CD4-positive, alpha-beta T cell treated with Interleukin-17A for 4 hours (primary cell): ENCODE results near the gene BMF.
A peak's percentile ranks its signal among the peaks of the same experiment; 100 is the strongest.
"Not testable (repeated sequence)": the region's sequence is repeated elsewhere in the genome, so short reads cannot be mapped to it uniquely, and the experiment has no call there.

Experiments
- DNase-seq: peaks from one replicate; pipeline ENCODE4 v3.0.0-alpha.2; 2020; ENCODE audit warnings: mixed read lengths

BMF gene

GRCh38 chr15:40128766-40129660 lies 20.3 kb upstream of the BMF start:
- DNase-seq: no peak

GRCh38 chr15:40125950-40126349 lies 17.3 kb upstream of the BMF start:
- no peak for DNase-seq

- not testable (repeated sequence) for DNase-seq
These were observed 16.2 kb upstream of the BMF start for GRCh38 chr15:40124807-40125285.

- DNase-seq: not testable (repeated sequence)
These were observed 15.7 kb upstream of the BMF start for GRCh38 chr15:40124333-40124732.

GRCh38 chr15:40123863-40124262 lies 15.2 kb upstream of the BMF start:
- not testable (repeated sequence) for DNase-seq

GRCh38 chr15:40122989-40123388 lies 14.3 kb upstream of the BMF start:
- DNase-seq: not testable (repeated sequence)

- no peak for DNase-seq
These were observed 13.4 kb upstream of the BMF start for GRCh38 chr15:40121911-40122638.

GRCh38 chr15:40118473-40118872 lies 9.8 kb upstream of the BMF start:
- DNase-seq: no peak

- DNase-seq: peak; percentile 56
These were observed 7.0 kb upstream of the BMF start for GRCh38 chr15:40115670-40116093.

GRCh38 chr15:40115106-40115505 lies 6.4 kb upstream of the BMF start:
- DNase-seq: not testable (repeated sequence)

- no peak for DNase-seq
These were observed 5.5 kb upstream of the BMF start for GRCh38 chr15:40114218-40114617.

GRCh38 chr15:40112789-40113188 lies 4.1 kb upstream of the BMF start:
- no peak for DNase-seq

GRCh38 chr15:40111888-40112287 lies 3.2 kb upstream of the BMF start:
- no peak for DNase-seq

- DNase-seq: no peak
These were observed 2.3 kb upstream of the BMF start for GRCh38 chr15:40110866-40111550.

GRCh38 chr15:40108061-40108854 lies 421 bp downstream of the BMF start:
- peak; percentile 44 for DNase-seq

- DNase-seq: peak; percentile 27
These were observed 2.2 kb downstream of the BMF start for GRCh38 chr15:40106203-40107161.

- peak; percentile 65 for DNase-seq
These were observed 3.0 kb downstream of the BMF start for GRCh38 chr15:40105517-40106202.

- DNase-seq: peak; percentile 87
These were observed 3.7 kb downstream of the BMF start for GRCh38 chr15:40104865-40105516.

- no peak for DNase-seq
These were observed 4.3 kb downstream of the BMF start for GRCh38 chr15:40104296-40104864.

- DNase-seq: no peak
These were observed 4.8 kb downstream of the BMF start for GRCh38 chr15:40103864-40104271.
